Ishikawa (cell line): ENCODE measurements around the gene ANKLE2.

ENCODE experiments used
- CEBPB ChIP-seq: IDR thresholded peaks from 2 replicates; pipeline ENCODE4 v1.6.1; 2012
- CREB1 ChIP-seq: IDR thresholded peaks from 2 replicates; pipeline ENCODE4 v1.6.1; 2012; ENCODE audit warnings: low read depth
- EGR1 ChIP-seq: IDR thresholded peaks from 2 replicates; pipeline ENCODE4 v1.6.1; 2012
- EP300 ChIP-seq: IDR thresholded peaks from 2 replicates; pipeline ENCODE4 v1.6.1; 2012; ENCODE audit warnings: borderline replicate concordance
- FOXM1 ChIP-seq: IDR thresholded peaks from 2 replicates; pipeline ENCODE4 v1.6.1; 2012; ENCODE audit warnings: low read depth, borderline replicate concordance
- NFIC ChIP-seq: IDR thresholded peaks from 2 replicates; pipeline ENCODE4 v1.6.1; 2012
- RAD21 ChIP-seq: IDR thresholded peaks from 2 replicates; pipeline ENCODE4 v1.6.1; 2012; ENCODE audit warnings: low read depth
- TAF1 ChIP-seq: IDR thresholded peaks from 2 replicates; pipeline ENCODE4 v1.6.1; 2012; ENCODE audit warnings: low read depth, mild to moderate bottlenecking
- TCF12 ChIP-seq: IDR thresholded peaks from 2 replicates; pipeline ENCODE4 v1.6.1; 2012; ENCODE audit warnings: low read depth
- TEAD4 ChIP-seq: IDR thresholded peaks from 2 replicates; pipeline ENCODE4 v1.6.1; 2012
- YY1 ChIP-seq: IDR thresholded peaks from 2 replicates; pipeline ENCODE4 v1.6.1; 2012; ENCODE audit warnings: low read depth
- ZBTB7A ChIP-seq: IDR thresholded peaks from 2 replicates; pipeline ENCODE4 v1.6.1; 2012; ENCODE audit warnings: low read depth
- TF ChIP-seq, protein P1 (sequence below): IDR thresholded peaks from 2 replicates; pipeline ENCODE4 v1.6.1; 2012
- TF ChIP-seq, protein P2 (sequence below): IDR thresholded peaks from 2 replicates; pipeline ENCODE4 v1.6.1; 2012
- TF ChIP-seq, protein P3 (sequence below): IDR thresholded peaks from 2 replicates; pipeline ENCODE4 v1.6.1; 2012; ENCODE audit warnings: low read depth, mild to moderate bottlenecking

ANKLE2 gene

DNA sequence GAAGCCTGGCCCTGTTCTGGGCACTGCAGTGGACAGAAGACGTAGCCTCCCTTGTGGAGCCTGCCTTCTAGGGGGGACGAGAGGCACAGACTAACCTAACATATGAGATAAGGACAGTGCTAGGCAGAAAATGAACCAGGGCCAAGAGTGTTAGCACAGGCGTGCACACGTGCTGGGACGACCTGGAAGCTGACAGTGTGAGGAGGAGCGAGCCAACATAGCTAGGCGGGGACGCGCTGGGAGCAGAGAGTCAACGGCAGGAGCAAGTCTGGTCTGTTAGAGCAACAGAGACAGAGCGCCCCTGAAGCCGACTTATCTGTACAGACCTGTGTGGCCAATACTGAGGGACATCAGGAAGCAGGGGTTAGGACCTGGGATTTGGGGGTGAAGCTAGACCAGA is 66.2 kb downstream of the ANKLE2 start:
- TF ChIP-seq EGR1 (no peak), CEBPB (no peak), FOXM1 (no peak), RAD21 (no peak), TAF1 (no peak), CREB1 (no peak)
- TF ChIP-seq, protein P1, sequence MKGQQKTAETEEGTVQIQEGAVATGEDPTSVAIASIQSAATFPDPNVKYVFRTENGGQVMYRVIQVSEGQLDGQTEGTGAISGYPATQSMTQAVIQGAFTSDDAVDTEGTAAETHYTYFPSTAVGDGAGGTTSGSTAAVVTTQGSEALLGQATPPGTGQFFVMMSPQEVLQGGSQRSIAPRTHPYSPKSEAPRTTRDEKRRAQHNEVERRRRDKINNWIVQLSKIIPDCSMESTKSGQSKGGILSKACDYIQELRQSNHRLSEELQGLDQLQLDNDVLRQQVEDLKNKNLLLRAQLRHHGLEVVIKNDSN: no peak

DNA sequence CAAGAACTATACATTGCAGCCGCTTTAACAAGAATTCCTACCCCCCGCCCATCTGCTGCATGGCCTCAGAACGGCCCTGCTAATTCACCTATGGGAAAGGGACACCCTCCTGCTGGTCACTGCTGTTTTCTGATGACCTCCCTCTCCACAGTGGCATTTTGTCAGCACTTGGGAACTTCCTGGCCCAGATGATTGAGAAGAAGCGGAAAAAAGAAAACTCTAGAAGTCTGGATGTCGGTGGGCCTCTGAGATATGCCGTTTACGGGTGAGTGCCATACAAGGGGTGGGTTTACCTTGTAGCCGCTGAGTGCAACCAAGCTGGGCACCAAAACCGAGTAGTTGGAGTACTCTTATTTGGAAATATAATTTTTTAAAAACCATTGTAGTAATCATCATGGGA is 71.5 kb downstream of the ANKLE2 start:
- no peak for TF ChIP-seq FOXM1
- no peak for TF ChIP-seq ZBTB7A
- TF ChIP-seq TCF12: no peak
- no peak for TF ChIP-seq TEAD4
- no peak for TF ChIP-seq EP300
- TF ChIP-seq NFIC: no peak
- TF ChIP-seq YY1: no peak
- TF ChIP-seq, protein P1: no peak
- TF ChIP-seq RAD21: no peak
- no peak for TF ChIP-seq EGR1

DNA sequence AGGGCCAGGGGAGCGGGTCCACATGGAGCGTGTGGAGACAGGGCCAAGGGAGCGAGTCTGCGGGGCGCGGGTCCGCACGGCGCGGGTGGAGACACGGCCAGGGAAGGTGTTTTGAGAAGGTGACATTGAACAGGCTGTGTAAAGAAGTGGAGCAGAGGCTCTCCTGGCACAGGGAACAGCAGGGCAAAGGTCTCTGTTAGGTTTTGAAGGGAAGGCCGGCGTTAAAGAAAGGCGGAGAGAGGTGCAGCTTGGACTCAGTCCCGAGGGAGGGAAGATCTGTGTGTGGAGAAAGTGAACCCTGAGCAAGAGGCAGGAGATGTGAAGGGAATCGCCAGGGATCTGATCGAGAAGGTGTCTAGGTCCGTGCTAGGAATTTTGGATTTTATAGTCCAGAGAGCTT is 72.4 kb downstream of the ANKLE2 start:
- TF ChIP-seq, protein P2, sequence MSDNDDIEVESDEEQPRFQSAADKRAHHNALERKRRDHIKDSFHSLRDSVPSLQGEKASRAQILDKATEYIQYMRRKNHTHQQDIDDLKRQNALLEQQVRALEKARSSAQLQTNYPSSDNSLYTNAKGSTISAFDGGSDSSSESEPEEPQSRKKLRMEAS: no peak
- TF ChIP-seq, protein P3, sequence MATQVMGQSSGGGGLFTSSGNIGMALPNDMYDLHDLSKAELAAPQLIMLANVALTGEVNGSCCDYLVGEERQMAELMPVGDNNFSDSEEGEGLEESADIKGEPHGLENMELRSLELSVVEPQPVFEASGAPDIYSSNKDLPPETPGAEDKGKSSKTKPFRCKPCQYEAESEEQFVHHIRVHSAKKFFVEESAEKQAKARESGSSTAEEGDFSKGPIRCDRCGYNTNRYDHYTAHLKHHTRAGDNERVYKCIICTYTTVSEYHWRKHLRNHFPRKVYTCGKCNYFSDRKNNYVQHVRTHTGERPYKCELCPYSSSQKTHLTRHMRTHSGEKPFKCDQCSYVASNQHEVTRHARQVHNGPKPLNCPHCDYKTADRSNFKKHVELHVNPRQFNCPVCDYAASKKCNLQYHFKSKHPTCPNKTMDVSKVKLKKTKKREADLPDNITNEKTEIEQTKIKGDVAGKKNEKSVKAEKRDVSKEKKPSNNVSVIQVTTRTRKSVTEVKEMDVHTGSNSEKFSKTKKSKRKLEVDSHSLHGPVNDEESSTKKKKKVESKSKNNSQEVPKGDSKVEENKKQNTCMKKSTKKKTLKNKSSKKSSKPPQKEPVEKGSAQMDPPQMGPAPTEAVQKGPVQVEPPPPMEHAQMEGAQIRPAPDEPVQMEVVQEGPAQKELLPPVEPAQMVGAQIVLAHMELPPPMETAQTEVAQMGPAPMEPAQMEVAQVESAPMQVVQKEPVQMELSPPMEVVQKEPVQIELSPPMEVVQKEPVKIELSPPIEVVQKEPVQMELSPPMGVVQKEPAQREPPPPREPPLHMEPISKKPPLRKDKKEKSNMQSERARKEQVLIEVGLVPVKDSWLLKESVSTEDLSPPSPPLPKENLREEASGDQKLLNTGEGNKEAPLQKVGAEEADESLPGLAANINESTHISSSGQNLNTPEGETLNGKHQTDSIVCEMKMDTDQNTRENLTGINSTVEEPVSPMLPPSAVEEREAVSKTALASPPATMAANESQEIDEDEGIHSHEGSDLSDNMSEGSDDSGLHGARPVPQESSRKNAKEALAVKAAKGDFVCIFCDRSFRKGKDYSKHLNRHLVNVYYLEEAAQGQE: no peak
- no peak for TF ChIP-seq YY1
- no peak for TF ChIP-seq EP300

DNA sequence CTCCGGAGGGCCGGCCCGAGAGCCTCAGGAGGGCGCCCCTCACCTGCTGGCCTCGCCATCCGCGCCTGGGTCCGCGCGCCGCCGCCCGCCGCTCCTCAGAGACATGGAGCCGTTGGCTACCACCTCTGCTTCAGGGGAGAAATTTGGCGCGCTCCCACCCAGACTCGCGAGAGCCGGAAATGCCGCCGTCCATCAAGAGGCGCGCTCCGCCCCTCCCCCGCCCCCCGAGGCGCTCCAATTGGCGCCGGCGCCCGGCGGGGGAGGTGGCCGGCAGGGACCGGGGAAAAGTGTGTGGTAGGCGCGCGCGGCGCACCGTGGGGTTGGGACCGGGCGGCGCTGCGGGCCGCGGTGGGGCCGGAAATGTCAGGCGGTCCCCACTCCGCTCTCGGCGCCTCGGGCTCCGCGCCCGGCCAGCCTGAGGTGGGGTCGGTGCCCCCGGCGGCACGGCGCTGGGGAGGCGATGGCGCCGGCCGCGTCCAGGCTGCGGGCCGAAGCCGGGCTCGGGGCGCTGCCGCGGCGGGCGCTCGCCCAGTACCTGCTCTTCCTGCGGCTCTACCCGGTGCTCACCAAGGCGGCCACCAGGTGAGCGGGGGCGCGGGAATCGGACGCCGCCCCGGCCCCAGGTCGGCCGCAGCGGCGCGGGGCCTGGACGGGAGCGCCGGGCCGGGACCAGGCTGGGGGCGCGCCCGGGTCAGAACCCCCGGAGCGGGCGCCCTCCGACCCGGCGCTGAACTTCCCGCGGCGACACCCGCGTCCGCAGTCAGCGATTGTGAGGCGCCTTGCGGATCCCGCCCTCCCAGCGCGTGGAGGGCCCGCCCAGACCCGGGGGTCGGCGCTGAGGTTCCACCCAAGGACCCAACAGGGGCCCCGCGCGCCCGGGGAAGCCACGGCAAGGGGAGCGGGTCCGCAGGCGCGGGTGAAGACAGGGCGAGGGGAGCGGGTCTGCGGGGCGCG is 74.1 kb downstream of the ANKLE2 start, which contains the start of the genes POLE and PXMP2:
Gene POLE (minus strand): TSS at position 132 of the 954 bp plus-strand sequence. CDS start 27 bp downstream, at position 105.
Gene PXMP2 (plus strand): TSS at position 377 of the 954 bp plus-strand sequence. CDS start 84 bp downstream, at position 461.
- TF ChIP-seq, protein P2: peak; percentile 80
- TF ChIP-seq YY1 (peak; percentile 82), EP300 (no peak), FOXM1 (0 out of 2 replicates have a peak, but pooled peaks have one; percentile 24), EGR1 (peak; percentile 74), ZBTB7A (no peak), RAD21 (peak; percentile 2; the same call in 1 of the 2 replicates), CREB1 (no peak), TEAD4 (peak; percentile 35; the same call in 1 of the 2 replicates), NFIC (peak; percentile 57; the same call in 1 of the 2 replicates), TCF12 (peak; percentile 62; the same call in 1 of the 2 replicates), CEBPB (peak; percentile 23; the same call in 1 of the 2 replicates), TAF1 (peak; percentile 77; the same call in 1 of the 2 replicates)
- TF ChIP-seq, protein P3: 0 out of 2 replicates have a peak, but pooled peaks have one; percentile 11
- TF ChIP-seq, protein P1: no peak

DNA sequence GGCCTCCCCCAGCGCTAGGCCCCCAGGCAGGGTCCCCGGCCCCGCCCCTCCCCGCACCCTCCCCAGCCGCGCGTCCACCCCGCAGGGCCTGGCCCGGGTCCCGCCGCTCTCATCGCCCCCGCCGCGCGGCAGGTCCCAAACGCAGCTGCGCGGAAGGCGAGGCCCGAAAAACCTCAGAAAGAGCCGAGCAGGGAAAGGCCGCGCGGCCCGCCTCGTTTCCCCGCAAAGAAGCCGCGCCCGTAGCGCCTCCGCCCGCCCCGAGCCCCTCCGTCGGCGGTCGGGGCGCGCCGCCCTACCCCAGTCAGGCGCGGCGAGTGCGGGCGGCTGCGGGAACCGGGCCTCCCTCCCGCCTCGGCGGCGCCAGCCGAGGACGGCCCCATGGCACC is 74.8 kb downstream of the ANKLE2 start:
- TF ChIP-seq EGR1 (no peak), TEAD4 (no peak), YY1 (no peak), CEBPB (no peak), ZBTB7A (no peak), TCF12 (no peak), FOXM1 (no peak), NFIC (no peak), CREB1 (no peak), EP300 (no peak)
- TF ChIP-seq, protein P1: no peak
- TF ChIP-seq, protein P2: no peak
- TF ChIP-seq, protein P3: no peak
